ENCODE results near the gene ATP6V1F.

- TF ChIP-seq ZNF384 (IDR thresholded peaks at IDR 0.05) (no peak), FOXA1 (IDR thresholded peaks at IDR 0.05) (no peak), TARDBP (IDR thresholded peaks at IDR 0.05) (no peak), ELF4 (IDR thresholded peaks at IDR 0.05) (no peak), BHLHE40 (IDR thresholded peaks at IDR 0.05; ENCODE audit: borderline replicate concordance) (no peak), PKNOX1 (IDR thresholded peaks at IDR 0.05) (no peak), FOXK2 (IDR thresholded peaks at IDR 0.05) (no peak), FOXM1 (IDR thresholded peaks at IDR 0.05; ENCODE audit: borderline replicate concordance) (no peak), CTBP1 (IDR thresholded peaks at IDR 0.05; ENCODE audit: borderline replicate concordance) (no peak), LEF1 (IDR thresholded peaks at IDR 0.05; ENCODE audit: borderline replicate concordance) (no peak)
Measured at GRCh38 chr7:128873234-128873633, 10.6 kb downstream of the ATP6V1F start.
